Natural killer cell (primary cell): ENCODE results near the gene SLC6A11. TPM values are rescaled to one million over a fixed set of nuclear protein-coding genes. Genes with fewer than 3 reads are reported as not detected.

Experiments used
- ATAC-seq, 3 donors: fragments of 150-1000 bp in 2 of 3; fragments of 200-7000 bp in 1 of 3; cut with Tn5 transposase; 1 replicate in 1 of 3; 2 replicates in 2 of 3; pipeline ENCODE4 v1.10.0; 2021; ENCODE audit warnings: mild to moderate bottlenecking in 2 of 3, moderate library complexity in 2 of 3
- DNase-seq, 2 donors: peaks; one replicate each; pipeline versions ENCODE4 v3.0.0 to v3.0.0-alpha.2; 2013 to 2021; ENCODE audit warnings: mixed read lengths in 1 of 2
- H3K27ac ChIP-seq: one replicate; pipeline ENCODE4 v1.5.1; 2013; ENCODE audit warnings: mild to moderate bottlenecking, low read length
- H3K27me3 ChIP-seq: one replicate; pipeline ENCODE4 v1.6.1; 2013; ENCODE audit warnings: low read length; ENCODE audit not compliant: control insufficient read depth, insufficient read depth
- H3K36me3 ChIP-seq: one replicate; pipeline ENCODE4 v1.6.1; 2013; ENCODE audit warnings: low read length; ENCODE audit not compliant: control insufficient read depth, insufficient read depth
- H3K4me1 ChIP-seq: one replicate; pipeline ENCODE4 v1.6.1; 2013; ENCODE audit warnings: low read length; ENCODE audit not compliant: control insufficient read depth, insufficient read depth
- H3K4me3 ChIP-seq: one replicate; pipeline ENCODE4 v1.5.1; 2013; ENCODE audit warnings: low read length
- H3K9me3 ChIP-seq: one replicate; pipeline ENCODE4 v1.6.1; 2013; ENCODE audit warnings: low read length; ENCODE audit not compliant: control insufficient read depth, insufficient read depth
- H3K27ac Mint-ChIP-seq, 2 donors: one replicate each; pipeline ENCODE4 v1.8.0; 2022; ENCODE audit warnings: mild to moderate bottlenecking in 2 of 2, mixed read lengths in 2 of 2, moderate library complexity in 1 of 2
- H3K27me3 Mint-ChIP-seq, 2 donors: one replicate each; pipeline ENCODE4 v1.8.0; 2022; ENCODE audit warnings: low read depth in 2 of 2, mixed read lengths in 2 of 2
- H3K36me3 Mint-ChIP-seq: one replicate; pipeline ENCODE4 v1.8.0; 2022; ENCODE audit warnings: mixed read lengths
- H3K4me1 Mint-ChIP-seq, 2 donors: one replicate each; pipeline ENCODE4 v1.8.0; 2022; ENCODE audit warnings: mixed read lengths in 2 of 2
- H3K4me3 Mint-ChIP-seq: one replicate; pipeline ENCODE4 v1.8.0; 2022; ENCODE audit warnings: mild to moderate bottlenecking, moderate library complexity, mixed read lengths
- H3K9me3 Mint-ChIP-seq, 2 donors: one replicate each; pipeline ENCODE4 v1.8.0; 2022; ENCODE audit warnings: mixed read lengths in 2 of 2
- WGBS: methylation state at CpG from one replicate; pipeline ENCODE4 v1.1.7; 2013; ENCODE audit warnings: missing lambda C conversion rate; ENCODE audit not compliant: insufficient coverage; 5-methylcytosine and 5-hydroxymethylcytosine counted together
- intact Hi-C: fragments of 100-400 bp; cut with micrococcal nuclease; formaldehyde crosslinking; loops from one replicate; pipeline ENCODE4 v1.14.2; 2022
- total RNA-seq, 4 donors: library from RNA; stranded (reverse); fragments of 120-200 nt in 1 of 4; gene quantifications; one replicate each; pipeline versions ENCODE4 v1.2.3 to v1.2.4, GENCODE V29; 2013 to 2022
- TF ChIP-seq, protein P1 (sequence below): fragments of 200-600 bp; IDR thresholded peaks from one replicate; pipeline ENCODE4 v1.8.0; 2022; ENCODE audit warnings: antibody characterized with exemption

Gene SLC6A11
- total RNA-seq, 3 donors from 2014 or later (not counting 1 experiment from before 2014, with no cell fraction given) = not detected

DNA sequence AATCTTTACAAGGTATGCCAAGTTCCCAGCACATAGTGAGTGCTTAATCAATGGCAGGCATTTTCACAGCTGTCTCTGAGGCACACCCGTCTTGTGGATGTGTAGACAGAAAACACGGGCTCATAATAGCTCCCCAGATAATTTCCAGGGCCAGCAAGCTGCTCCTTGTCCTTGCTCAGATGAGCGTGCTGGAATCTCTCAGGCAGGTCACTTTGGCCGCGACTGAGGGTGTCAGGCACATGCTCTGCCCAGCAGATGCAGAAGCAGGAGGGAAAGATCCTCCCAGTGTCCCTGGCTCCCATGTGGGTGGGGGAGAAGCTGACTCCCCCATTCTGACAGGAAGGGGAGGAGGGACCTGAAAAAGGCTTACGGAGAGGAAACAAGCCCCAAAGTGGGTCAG, 141.0 kb downstream of the SLC6A11 start:
- TF ChIP-seq, protein P1, sequence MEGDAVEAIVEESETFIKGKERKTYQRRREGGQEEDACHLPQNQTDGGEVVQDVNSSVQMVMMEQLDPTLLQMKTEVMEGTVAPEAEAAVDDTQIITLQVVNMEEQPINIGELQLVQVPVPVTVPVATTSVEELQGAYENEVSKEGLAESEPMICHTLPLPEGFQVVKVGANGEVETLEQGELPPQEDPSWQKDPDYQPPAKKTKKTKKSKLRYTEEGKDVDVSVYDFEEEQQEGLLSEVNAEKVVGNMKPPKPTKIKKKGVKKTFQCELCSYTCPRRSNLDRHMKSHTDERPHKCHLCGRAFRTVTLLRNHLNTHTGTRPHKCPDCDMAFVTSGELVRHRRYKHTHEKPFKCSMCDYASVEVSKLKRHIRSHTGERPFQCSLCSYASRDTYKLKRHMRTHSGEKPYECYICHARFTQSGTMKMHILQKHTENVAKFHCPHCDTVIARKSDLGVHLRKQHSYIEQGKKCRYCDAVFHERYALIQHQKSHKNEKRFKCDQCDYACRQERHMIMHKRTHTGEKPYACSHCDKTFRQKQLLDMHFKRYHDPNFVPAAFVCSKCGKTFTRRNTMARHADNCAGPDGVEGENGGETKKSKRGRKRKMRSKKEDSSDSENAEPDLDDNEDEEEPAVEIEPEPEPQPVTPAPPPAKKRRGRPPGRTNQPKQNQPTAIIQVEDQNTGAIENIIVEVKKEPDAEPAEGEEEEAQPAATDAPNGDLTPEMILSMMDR = no peak
- Histone ChIP-seq H3K27ac (no peak overlapping the region), H3K9me3 (no peaks in the 10 kb centered on the region), H3K4me3 (no peak overlapping the region), H3K36me3 (no peaks in the 10 kb centered on the region), H3K27me3 (no peaks in the 10 kb centered on the region), H3K4me1 (no peaks in the 10 kb centered on the region)
- H3K36me3 Mint-ChIP-seq = no peaks in the 10 kb centered on the region
- H3K27me3 Mint-ChIP-seq = peaks cover 6 to 7% of the 10 kb centered on the region in 2 donors
- intact Hi-C loops = no loop called here
- H3K27ac Mint-ChIP-seq = no peak overlapping the region
- no peaks in the 10 kb centered on the region for H3K4me1 Mint-ChIP-seq
- H3K9me3 Mint-ChIP-seq = no peaks in the 10 kb centered on the region
- 77% methylated on average over 6 of the region's 6 CpGs for WGBS
- ATAC-seq (no peak), DNase-seq (no peak)
- no peak overlapping the region for H3K4me3 Mint-ChIP-seq

DNA sequence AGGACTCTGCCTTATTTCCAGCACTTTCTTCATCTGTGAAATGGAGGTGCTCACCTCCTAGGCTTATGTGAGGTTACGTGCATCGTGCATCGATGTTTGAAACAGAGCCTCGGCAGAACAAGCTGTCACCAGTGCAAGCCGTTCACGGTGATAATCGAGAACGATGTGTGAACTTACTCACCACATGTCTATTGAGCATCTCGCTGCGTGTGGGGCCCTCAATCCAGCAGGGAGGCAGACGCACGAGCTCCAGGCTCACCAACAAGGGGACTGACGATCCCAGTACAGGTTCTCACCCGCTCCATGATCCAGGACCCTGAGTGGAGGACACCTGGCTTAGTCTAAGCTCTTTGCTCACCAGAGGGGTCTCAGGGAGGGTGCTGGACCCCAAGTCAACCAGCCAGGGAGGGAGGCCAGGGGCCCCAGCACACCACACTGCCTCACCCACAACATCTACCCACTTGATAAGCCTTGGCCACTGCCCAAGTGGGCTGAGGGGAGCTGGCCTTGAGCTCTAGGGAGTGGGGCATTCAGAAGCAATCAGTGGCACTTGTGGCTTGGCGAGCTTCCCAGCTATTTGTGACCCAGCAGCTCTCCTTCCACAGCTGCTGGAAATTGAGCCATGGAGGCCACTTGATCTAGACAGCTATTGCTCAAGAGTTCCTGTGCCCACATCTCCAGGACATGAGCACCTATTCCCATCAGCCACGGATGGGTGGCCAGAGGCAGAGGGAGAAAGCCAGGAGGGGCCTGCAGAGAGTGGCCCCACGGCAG, 142.1 kb downstream of the SLC6A11 start:
- H3K27me3 Mint-ChIP-seq = peaks cover 6 to 12% of the 10 kb centered on the region in 2 donors
- Histone ChIP-seq H3K36me3 (no peaks in the 10 kb centered on the region), H3K4me3 (no peak overlapping the region), H3K27me3 (no peaks in the 10 kb centered on the region), H3K9me3 (no peaks in the 10 kb centered on the region), H3K27ac (no peak overlapping the region), H3K4me1 (no peaks in the 10 kb centered on the region)
- WGBS = 58% methylated on average over 17 of the region's 17 CpGs
- no peaks in the 10 kb centered on the region for H3K4me1 Mint-ChIP-seq
- H3K36me3 Mint-ChIP-seq = no peaks in the 10 kb centered on the region
- intact Hi-C loops = no loop called here
- TF ChIP-seq, protein P1 = no peak
- no peak overlapping the region for H3K4me3 Mint-ChIP-seq
- DNase-seq (no peak), ATAC-seq (no peak)
- no peak overlapping the region for H3K27ac Mint-ChIP-seq
- no peaks in the 10 kb centered on the region for H3K9me3 Mint-ChIP-seq

DNA sequence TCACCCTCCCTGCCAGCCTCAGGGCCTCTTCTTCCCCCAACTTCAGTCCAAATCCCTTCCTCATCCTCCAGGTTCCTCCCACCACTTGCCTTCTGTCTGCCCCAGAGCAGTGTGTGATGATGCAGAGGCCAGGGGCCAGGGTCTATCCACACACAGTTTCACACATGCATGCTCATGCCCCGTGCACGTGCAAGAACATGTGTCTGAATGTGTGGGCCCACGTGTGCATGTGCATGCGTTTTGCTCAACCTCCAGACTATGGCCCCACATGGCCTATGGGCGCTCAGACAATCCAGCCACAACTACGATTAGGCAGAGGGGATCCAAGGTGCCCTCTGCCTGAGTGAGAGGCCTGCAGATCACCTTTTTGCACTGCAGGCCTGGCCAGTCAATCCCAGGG, 144.2 kb downstream of the SLC6A11 start:
- Histone ChIP-seq H3K4me1 (no peaks in the 10 kb centered on the region), H3K36me3 (no peaks in the 10 kb centered on the region), H3K27ac (no peak overlapping the region), H3K4me3 (no peak overlapping the region), H3K27me3 (no peaks in the 10 kb centered on the region), H3K9me3 (no peaks in the 10 kb centered on the region)
- Mint-ChIP-seq H3K36me3 (no peaks in the 10 kb centered on the region), H3K9me3 (no peaks in the 10 kb centered on the region), H3K27ac (no peak overlapping the region), H3K4me1 (no peaks in the 10 kb centered on the region), H3K27me3 (peaks cover 11 to 12% of the 10 kb centered on the region in 2 donors), H3K4me3 (no peak overlapping the region)
- TF ChIP-seq, protein P1 = no peak
- DNase-seq (no peak), ATAC-seq (no peak)
- 84% methylated on average over 6 of the region's 6 CpGs for WGBS
- intact Hi-C loops = no loop called here

DNA sequence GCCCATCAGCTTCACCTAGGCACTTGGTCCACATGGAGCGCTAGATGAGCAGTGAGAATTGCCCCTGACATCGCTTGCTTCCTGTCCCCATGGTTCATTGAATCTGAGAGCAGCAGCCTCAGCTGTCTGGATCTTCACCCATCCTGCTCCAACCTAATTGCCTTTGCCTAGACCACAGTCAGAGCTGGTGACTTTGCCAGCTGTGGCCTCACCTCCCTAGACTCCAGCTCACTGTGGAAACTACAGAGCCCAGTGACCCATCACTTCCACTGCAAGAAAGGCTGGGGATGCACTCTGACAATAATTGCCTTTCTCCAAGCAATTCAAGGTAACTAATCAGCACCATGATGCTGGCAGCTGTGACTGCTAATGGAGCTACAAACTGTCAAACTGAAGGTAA, 145.9 kb downstream of the SLC6A11 start:
- Mint-ChIP-seq H3K4me3 (no peak overlapping the region), H3K4me1 (no peaks in the 10 kb centered on the region), H3K9me3 (no peaks in the 10 kb centered on the region), H3K27ac (no peak overlapping the region), H3K36me3 (no peaks in the 10 kb centered on the region), H3K27me3 (peaks cover 6 to 9% of the 10 kb centered on the region in 2 donors)
- H3K36me3 ChIP-seq = no peaks in the 10 kb centered on the region
- TF ChIP-seq, protein P1 = no peak
- no peaks in the 10 kb centered on the region for H3K4me1 ChIP-seq
- 81% methylated on average over 2 of the region's 2 CpGs for WGBS
- no peak overlapping the region for H3K27ac ChIP-seq
- H3K27me3 ChIP-seq = no peaks in the 10 kb centered on the region
- ATAC-seq = no peak
- no peak overlapping the region for H3K4me3 ChIP-seq
- DNase-seq = no peak
- H3K9me3 ChIP-seq = no peaks in the 10 kb centered on the region
- intact Hi-C loops = no loop called here
